22Rv1 (cell line): Measurements from ENCODE around the gene DISC1.

Experiments
- ZFX ChIP-seq: fragments of 450-650 bp; IDR thresholded peaks from 2 replicates; pipeline ENCODE4 v1.6.1; 2017; ENCODE audit warnings: antibody characterized with exemption, borderline replicate concordance
- TF ChIP-seq, protein P1 (sequence below): fragments of 450-650 bp; IDR thresholded peaks from 2 replicates; pipeline ENCODE4 v1.5.1; 2017; ENCODE audit warnings: mild to moderate bottlenecking

DNA sequence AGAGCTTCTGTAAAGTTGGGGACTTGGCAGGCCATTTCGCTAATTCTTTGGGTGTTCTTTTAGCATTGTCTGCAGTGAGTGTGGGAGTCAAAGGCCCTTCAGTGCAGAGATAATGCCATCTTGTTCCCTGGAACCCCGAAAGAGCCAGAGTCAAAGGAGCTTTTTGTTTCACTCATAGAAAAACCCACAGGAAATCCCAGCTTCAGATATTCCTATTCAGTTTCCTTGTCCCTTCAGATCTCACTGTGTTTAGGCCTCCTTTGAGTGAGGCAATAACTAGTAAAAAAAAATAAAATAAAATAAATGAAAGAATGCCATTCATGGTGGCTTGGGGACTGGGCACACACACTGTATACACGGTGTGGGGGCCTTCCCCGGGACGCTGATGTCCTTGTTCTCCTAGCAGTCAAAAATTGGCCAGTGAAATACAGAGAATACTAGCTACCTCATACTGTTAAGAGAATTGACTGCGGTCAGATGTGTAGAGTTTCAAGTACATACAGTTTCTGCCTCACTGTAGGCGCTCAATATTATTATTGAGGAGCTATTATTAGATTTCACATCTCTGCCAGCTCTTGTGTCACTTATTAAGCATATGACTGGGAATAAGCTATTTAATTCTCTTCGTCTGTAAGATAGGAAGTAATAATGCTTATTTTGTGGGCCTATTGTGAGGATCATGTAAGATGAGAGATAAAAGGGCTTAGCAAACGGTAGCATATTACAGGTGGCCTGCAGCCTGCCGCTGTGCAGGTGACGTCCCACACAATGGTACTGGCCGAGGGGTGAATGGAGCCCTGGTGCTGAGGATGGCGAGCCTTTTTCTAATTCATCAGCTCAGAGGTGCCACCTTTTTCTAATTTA is 16.7 kb downstream of the DISC1 start:
- TF ChIP-seq, protein P1, sequence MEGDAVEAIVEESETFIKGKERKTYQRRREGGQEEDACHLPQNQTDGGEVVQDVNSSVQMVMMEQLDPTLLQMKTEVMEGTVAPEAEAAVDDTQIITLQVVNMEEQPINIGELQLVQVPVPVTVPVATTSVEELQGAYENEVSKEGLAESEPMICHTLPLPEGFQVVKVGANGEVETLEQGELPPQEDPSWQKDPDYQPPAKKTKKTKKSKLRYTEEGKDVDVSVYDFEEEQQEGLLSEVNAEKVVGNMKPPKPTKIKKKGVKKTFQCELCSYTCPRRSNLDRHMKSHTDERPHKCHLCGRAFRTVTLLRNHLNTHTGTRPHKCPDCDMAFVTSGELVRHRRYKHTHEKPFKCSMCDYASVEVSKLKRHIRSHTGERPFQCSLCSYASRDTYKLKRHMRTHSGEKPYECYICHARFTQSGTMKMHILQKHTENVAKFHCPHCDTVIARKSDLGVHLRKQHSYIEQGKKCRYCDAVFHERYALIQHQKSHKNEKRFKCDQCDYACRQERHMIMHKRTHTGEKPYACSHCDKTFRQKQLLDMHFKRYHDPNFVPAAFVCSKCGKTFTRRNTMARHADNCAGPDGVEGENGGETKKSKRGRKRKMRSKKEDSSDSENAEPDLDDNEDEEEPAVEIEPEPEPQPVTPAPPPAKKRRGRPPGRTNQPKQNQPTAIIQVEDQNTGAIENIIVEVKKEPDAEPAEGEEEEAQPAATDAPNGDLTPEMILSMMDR: no peak
- TF ChIP-seq ZFX: no peak
